ENCODE measurements around the gene ACTRT2. TPM values are rescaled to one million over a fixed set of nuclear protein-coding genes. Genes with fewer than 3 reads are reported as not detected.

ACTRT2 gene
- total and polyA plus RNA-seq, 2 experiments from 2014 or later, result not detected

- no peak overlapping the region for H3K27ac ChIP-seq
- no peaks in the 10 kb centered on the region for H3K27me3 ChIP-seq (replicated peaks; ENCODE audit: insufficient read depth)
- DNase-seq, result no peak
- no peaks in the 10 kb centered on the region for H3K36me3 ChIP-seq (ENCODE audit: low read depth)
- no peak overlapping the region for H3K9ac ChIP-seq
- no peaks in the 10 kb centered on the region for H4K20me1 ChIP-seq (ENCODE audit: insufficient read depth)
- no peak overlapping the region for H3K4me2 ChIP-seq (ENCODE audit: unreplicated experiment)
- H2AFZ ChIP-seq, result no peak overlapping the region
- H3K4me1 ChIP-seq (ENCODE audit: insufficient read depth), result no peaks in the 10 kb centered on the region
- in situ Hi-C loops (cut with MboI), result no loop called here
- H3K4me3 ChIP-seq, result no peak overlapping the region
- no peaks in the 10 kb centered on the region for H3K9me2 ChIP-seq (ENCODE audit: insufficient read depth)
- no peaks in the 10 kb centered on the region for H3F3A ChIP-seq (ENCODE audit: insufficient read depth)
- no peaks in the 10 kb centered on the region for H3K9me3 ChIP-seq (ENCODE audit: low read depth)
- no peaks in the 10 kb centered on the region for H3K79me2 ChIP-seq (ENCODE audit: insufficient read depth)
- 21 to 26% methylated on average over 6 to 7 of the region's 7 CpGs for WGBS, 2 experiments (ENCODE audit: low coverage in 1 of 2, low lambda C conversion rate in 2 of 2, missing lambda C conversion rate in 2 of 2)
- TF ChIP-seq EZH2 (IDR thresholded peaks at IDR 0.05; ENCODE audit: insufficient read depth, poor library complexity, severe bottlenecking) (no peak), EZH2phosphoT487 (IDR thresholded peaks at IDR 0.05; ENCODE audit: insufficient read depth, low read depth) (no peak)
These were observed 43.2 kb upstream of the ACTRT2 start for GRCh38 chr1:2977886-2978611.

DNA sequence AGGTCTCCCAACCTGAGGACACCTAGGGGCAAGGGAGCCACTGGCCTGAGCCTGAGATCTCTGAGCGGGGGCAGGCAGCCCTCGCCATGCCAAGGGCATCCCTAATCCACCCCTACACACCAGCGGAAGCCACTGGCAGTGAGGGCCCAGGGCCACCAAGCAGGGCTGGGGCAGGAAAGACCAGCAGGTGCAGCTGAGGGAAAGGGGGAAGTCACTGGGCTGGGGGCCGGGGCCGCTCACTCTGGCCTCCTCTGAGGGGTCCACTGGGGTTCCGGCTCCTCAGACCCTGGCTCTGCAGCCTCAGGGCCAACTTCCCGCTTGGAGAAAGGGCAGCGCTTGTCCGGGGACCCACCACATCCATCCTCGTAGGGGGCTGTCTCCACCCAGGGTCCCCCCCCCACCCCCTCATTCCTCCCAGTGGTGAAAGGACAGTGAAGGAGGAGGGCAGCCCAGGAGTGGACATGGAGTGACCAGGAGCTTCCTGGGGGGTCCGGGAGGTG lies 42.5 kb upstream of the ACTRT2 start:
- no peaks in the 10 kb centered on the region for H3K9me2 ChIP-seq (ENCODE audit: insufficient read depth)
- H3F3A ChIP-seq (ENCODE audit: insufficient read depth), result no peaks in the 10 kb centered on the region
- TF ChIP-seq EZH2phosphoT487 (IDR thresholded peaks at IDR 0.05; ENCODE audit: insufficient read depth, low read depth) (no peak), EZH2 (IDR thresholded peaks at IDR 0.05; ENCODE audit: insufficient read depth, poor library complexity, severe bottlenecking) (no peak)
- no peaks in the 10 kb centered on the region for H3K9me3 ChIP-seq (ENCODE audit: low read depth)
- WGBS, 2 experiments (ENCODE audit: low coverage in 1 of 2, low lambda C conversion rate in 2 of 2, missing lambda C conversion rate in 2 of 2), result 41 to 56% methylated on average over 4 to 11 of the region's 11 CpGs
- H3K4me2 ChIP-seq (ENCODE audit: unreplicated experiment), result no peak overlapping the region
- H3K27me3 ChIP-seq (replicated peaks; ENCODE audit: insufficient read depth), result no peaks in the 10 kb centered on the region
- no peak overlapping the region for H3K4me3 ChIP-seq
- H3K36me3 ChIP-seq (ENCODE audit: low read depth), result no peaks in the 10 kb centered on the region
- no peaks in the 10 kb centered on the region for H3K79me2 ChIP-seq (ENCODE audit: insufficient read depth)
- in situ Hi-C loops (cut with MboI), result no loop called here
- H3K27ac ChIP-seq, result no peak overlapping the region
- no peak overlapping the region for H3K9ac ChIP-seq
- DNase-seq, result no peak
- H2AFZ ChIP-seq, result no peak overlapping the region
- no peaks in the 10 kb centered on the region for H3K4me1 ChIP-seq (ENCODE audit: insufficient read depth)
- H4K20me1 ChIP-seq (ENCODE audit: insufficient read depth), result no peaks in the 10 kb centered on the region

DNA sequence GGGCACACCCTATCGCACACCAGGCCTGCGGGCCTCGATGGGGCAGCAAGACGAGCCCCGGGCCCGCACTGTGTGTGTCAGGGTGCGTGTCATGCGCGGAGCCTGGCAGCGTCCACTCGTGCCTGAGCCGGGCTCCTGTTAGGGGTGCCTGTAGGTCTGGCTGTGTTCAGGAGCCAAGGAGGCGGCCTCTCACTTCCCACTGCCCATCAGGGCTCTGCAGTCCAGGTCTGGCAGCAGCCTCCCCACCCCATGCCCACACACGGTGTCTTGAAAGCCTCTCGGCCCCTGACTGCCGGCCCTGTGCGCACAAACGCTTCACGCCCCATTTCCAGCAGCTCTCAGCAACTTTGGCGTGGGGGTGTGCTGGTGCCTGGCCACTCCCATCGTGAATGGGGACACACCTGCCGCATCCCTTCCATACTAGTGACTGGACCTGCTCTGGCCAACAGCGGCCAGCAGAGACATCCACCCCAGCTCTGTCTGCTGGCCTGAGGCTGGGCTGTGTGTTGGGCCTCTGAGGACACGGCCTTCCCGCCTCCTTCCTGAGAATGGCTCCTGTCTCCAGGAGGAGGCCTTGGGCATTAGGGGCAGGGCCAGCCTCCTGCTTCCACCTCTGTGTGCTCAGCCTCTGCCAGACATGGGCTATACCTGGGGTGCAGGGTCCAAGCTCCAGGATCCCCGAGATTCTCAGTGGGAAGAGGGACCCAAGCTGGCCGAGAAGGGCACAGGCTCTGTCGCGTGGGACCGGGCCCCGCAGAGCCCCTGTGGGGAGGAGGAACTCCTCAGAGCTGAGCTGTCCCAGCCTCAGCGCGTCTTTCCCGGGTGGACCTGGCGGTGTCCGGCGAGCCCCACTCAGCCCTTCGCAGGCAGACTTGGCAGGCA lies 41.8 kb upstream of the ACTRT2 start:
- Histone ChIP-seq H3F3A (ENCODE audit: insufficient read depth) (no peaks in the 10 kb centered on the region), H3K36me3 (ENCODE audit: low read depth) (no peaks in the 10 kb centered on the region), H2AFZ (no peak overlapping the region), H3K9me3 (ENCODE audit: low read depth) (no peaks in the 10 kb centered on the region), H3K9ac (no peak overlapping the region), H3K79me2 (ENCODE audit: insufficient read depth) (no peaks in the 10 kb centered on the region), H3K27ac (no peak overlapping the region), H3K27me3 (replicated peaks; ENCODE audit: insufficient read depth) (no peaks in the 10 kb centered on the region), H3K9me2 (ENCODE audit: insufficient read depth) (no peaks in the 10 kb centered on the region), H3K4me1 (ENCODE audit: insufficient read depth) (no peaks in the 10 kb centered on the region), H4K20me1 (ENCODE audit: insufficient read depth) (no peaks in the 10 kb centered on the region), H3K4me2 (ENCODE audit: unreplicated experiment) (no peak overlapping the region), H3K4me3 (no peak overlapping the region)
- DNase-seq, result no peak
- WGBS, 2 experiments (ENCODE audit: low coverage in 1 of 2, low lambda C conversion rate in 2 of 2, missing lambda C conversion rate in 2 of 2), result 50% methylated on average over 33 to 38 of the region's 38 CpGs
- in situ Hi-C loops (cut with MboI), result no loop called here
- TF ChIP-seq EZH2 (IDR thresholded peaks at IDR 0.05; ENCODE audit: insufficient read depth, poor library complexity, severe bottlenecking) (no peak), EZH2phosphoT487 (IDR thresholded peaks at IDR 0.05; ENCODE audit: insufficient read depth, low read depth) (no peak)

DNA sequence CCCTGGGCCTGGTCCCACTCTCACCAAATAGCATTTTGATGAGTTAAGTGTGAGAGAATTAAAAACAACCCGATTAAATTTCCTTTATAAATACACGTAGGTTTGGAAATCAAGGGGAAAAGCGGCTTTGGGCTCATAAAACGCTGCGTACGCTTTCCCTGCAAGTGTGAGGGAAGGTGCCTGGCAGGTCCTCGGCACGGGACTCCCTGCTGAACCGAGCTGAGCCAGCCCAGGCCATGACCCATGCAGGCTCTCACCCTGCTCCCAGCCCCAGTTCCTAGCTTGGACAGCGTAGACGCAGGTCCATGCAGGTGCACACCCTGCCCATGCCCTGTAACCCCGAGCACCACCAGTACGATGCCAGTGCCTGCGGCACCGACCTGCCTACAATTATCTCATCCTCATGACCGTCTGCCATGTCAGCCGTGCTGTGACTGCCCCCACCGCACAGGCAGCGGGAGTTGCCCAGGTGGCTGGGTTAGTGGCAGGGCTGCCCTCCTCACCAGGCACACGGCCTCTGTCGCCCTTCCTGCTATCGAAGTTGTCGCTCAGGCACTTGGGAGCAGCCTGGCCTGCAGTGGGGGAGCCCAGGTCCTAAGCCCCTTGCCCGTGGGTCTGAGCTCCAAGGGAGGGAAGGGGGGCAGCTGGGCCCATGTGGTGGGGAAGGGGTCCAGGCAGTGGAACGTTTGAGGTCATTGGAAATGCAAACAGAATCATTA lies 41.0 kb upstream of the ACTRT2 start:
- WGBS, 2 experiments (ENCODE audit: low coverage in 1 of 2, low lambda C conversion rate in 2 of 2, missing lambda C conversion rate in 2 of 2), result 52 to 55% methylated on average over 25 of the region's 25 CpGs
- DNase-seq, result no peak
- TF ChIP-seq EZH2 (IDR thresholded peaks at IDR 0.05; ENCODE audit: insufficient read depth, poor library complexity, severe bottlenecking) (no peak), EZH2phosphoT487 (IDR thresholded peaks at IDR 0.05; ENCODE audit: insufficient read depth, low read depth) (no peak)
- Histone ChIP-seq H3K79me2 (ENCODE audit: insufficient read depth) (no peaks in the 10 kb centered on the region), H3F3A (ENCODE audit: insufficient read depth) (no peaks in the 10 kb centered on the region), H3K36me3 (ENCODE audit: low read depth) (no peaks in the 10 kb centered on the region), H4K20me1 (ENCODE audit: insufficient read depth) (no peaks in the 10 kb centered on the region), H3K9ac (no peak overlapping the region), H3K27me3 (replicated peaks; ENCODE audit: insufficient read depth) (no peaks in the 10 kb centered on the region), H3K4me1 (ENCODE audit: insufficient read depth) (no peaks in the 10 kb centered on the region), H3K27ac (no peak overlapping the region), H3K4me3 (no peak overlapping the region), H3K9me2 (ENCODE audit: insufficient read depth) (no peaks in the 10 kb centered on the region), H3K9me3 (ENCODE audit: low read depth) (no peaks in the 10 kb centered on the region), H3K4me2 (ENCODE audit: unreplicated experiment) (no peak overlapping the region), H2AFZ (no peak overlapping the region)
- in situ Hi-C loops (cut with MboI), result no loop called here
